ENCODE data around the gene SMAP1. TPM values are rescaled to one million over a fixed set of nuclear protein-coding genes. Genes with fewer than 3 reads are reported as not detected.

The SMAP1 gene
- total RNA-seq, 1 experiment from 2014 or later, result 3.5 TPM

DNA sequence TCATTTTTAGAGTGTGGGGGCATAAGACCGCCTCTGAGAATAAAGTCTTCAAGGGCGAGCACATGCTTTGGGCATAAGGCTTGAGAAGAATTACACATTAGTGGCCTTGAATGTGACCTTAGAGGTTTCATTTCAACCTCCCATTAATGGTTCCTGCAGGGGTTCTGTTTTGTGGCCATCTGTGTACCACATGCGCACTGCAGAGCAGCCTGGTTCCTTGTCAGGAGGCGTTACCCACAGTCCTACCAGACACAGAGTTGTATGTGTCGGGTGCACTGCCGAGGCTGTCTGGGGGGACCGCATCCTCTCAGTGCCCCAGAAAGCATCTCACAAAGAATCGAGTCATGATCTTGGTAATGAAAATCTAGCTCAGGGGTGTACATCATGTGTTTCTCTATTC is 173.4 kb downstream of the SMAP1 start:
- H3K4me1 ChIP-seq (ENCODE audit: control insufficient read depth in 1 of 2, insufficient read depth in 2 of 2, low read length in 2 of 2), result no peaks in the 10 kb centered on the region
- no peak for ATAC-seq
- DNase-seq (ENCODE audit: low read depth, low spot score), result no peak
- CTCF ChIA-PET, result no interaction called here
- BruUV-seq (replicated peaks), result no TSS peak
- TF ChIP-seq, protein P1, sequence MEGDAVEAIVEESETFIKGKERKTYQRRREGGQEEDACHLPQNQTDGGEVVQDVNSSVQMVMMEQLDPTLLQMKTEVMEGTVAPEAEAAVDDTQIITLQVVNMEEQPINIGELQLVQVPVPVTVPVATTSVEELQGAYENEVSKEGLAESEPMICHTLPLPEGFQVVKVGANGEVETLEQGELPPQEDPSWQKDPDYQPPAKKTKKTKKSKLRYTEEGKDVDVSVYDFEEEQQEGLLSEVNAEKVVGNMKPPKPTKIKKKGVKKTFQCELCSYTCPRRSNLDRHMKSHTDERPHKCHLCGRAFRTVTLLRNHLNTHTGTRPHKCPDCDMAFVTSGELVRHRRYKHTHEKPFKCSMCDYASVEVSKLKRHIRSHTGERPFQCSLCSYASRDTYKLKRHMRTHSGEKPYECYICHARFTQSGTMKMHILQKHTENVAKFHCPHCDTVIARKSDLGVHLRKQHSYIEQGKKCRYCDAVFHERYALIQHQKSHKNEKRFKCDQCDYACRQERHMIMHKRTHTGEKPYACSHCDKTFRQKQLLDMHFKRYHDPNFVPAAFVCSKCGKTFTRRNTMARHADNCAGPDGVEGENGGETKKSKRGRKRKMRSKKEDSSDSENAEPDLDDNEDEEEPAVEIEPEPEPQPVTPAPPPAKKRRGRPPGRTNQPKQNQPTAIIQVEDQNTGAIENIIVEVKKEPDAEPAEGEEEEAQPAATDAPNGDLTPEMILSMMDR (IDR thresholded peaks at IDR 0.05 in 2 of 3, conservative IDR thresholded peaks at IDR 0.05 in 1 of 3; ENCODE audit: borderline replicate concordance in 1 of 3, insufficient read depth in 1 of 3, low read depth in 2 of 3, low read length in 2 of 3), result no peak
- TF ChIP-seq ZFX (IDR thresholded peaks at IDR 0.05) (no peak), SIN3A (IDR thresholded peaks at IDR 0.05; ENCODE audit: low read depth) (no peak), EZH2phosphoT487 (IDR thresholded peaks at IDR 0.05; ENCODE audit: borderline replicate concordance) (no peak), YY1 (IDR thresholded peaks at IDR 0.05; ENCODE audit: extremely low read depth, insufficient replicate concordance, low read depth, low read length) (no peak), TCF7L2 (IDR thresholded peaks at IDR 0.05; ENCODE audit: borderline replicate concordance, extremely low read depth, insufficient read depth, insufficient read length) (no peak), RAD21 (IDR thresholded peaks at IDR 0.05; ENCODE audit: low read depth) (no peak)
- TF ChIP-seq, protein P2, sequence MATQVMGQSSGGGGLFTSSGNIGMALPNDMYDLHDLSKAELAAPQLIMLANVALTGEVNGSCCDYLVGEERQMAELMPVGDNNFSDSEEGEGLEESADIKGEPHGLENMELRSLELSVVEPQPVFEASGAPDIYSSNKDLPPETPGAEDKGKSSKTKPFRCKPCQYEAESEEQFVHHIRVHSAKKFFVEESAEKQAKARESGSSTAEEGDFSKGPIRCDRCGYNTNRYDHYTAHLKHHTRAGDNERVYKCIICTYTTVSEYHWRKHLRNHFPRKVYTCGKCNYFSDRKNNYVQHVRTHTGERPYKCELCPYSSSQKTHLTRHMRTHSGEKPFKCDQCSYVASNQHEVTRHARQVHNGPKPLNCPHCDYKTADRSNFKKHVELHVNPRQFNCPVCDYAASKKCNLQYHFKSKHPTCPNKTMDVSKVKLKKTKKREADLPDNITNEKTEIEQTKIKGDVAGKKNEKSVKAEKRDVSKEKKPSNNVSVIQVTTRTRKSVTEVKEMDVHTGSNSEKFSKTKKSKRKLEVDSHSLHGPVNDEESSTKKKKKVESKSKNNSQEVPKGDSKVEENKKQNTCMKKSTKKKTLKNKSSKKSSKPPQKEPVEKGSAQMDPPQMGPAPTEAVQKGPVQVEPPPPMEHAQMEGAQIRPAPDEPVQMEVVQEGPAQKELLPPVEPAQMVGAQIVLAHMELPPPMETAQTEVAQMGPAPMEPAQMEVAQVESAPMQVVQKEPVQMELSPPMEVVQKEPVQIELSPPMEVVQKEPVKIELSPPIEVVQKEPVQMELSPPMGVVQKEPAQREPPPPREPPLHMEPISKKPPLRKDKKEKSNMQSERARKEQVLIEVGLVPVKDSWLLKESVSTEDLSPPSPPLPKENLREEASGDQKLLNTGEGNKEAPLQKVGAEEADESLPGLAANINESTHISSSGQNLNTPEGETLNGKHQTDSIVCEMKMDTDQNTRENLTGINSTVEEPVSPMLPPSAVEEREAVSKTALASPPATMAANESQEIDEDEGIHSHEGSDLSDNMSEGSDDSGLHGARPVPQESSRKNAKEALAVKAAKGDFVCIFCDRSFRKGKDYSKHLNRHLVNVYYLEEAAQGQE (IDR thresholded peaks at IDR 0.05; ENCODE audit: low read depth), result no peak
- TF ChIP-seq, protein P3, sequence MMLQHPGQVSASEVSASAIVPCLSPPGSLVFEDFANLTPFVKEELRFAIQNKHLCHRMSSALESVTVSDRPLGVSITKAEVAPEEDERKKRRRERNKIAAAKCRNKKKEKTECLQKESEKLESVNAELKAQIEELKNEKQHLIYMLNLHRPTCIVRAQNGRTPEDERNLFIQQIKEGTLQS (IDR thresholded peaks at IDR 0.05), result no peak
- no peaks in the 10 kb centered on the region for H3K27me3 ChIP-seq (ENCODE audit: insufficient read depth, low read length)
- H3K9me3 ChIP-seq (ENCODE audit: control insufficient read depth in 1 of 2, insufficient read depth in 1 of 2, low read depth in 1 of 2, low read length in 2 of 2), result no peaks in the 10 kb centered on the region
- RAD21 ChIA-PET (ENCODE audit: low non-redundant PET in 1 of 2, low total read pairs in 2 of 2, uncharacterized antibody in 2 of 2, unreplicated experiment in 2 of 2), result no interaction called here
- no peak overlapping the region for H3K9ac ChIP-seq (ENCODE audit: low read length)
- intact Hi-C loops (cut with micrococcal nuclease), result no loop called here
- H3K79me2 ChIP-seq (ENCODE audit: insufficient read depth, low read length), result no peaks in the 10 kb centered on the region
- no peaks in the 10 kb centered on the region for H3K9me2 ChIP-seq (ENCODE audit: insufficient read depth)
- no peak overlapping the region for H3K4me3 ChIP-seq (replicated peaks in 1 of 2; ENCODE audit: low read depth in 1 of 2, low read length in 2 of 2)
- no peak overlapping the region for H3K4me2 ChIP-seq (ENCODE audit: low read length)
- no peak overlapping the region for H2AFZ ChIP-seq (ENCODE audit: low read depth, low read length, poor library complexity, severe bottlenecking)
- H4K20me1 ChIP-seq (ENCODE audit: insufficient read depth), result no peaks in the 10 kb centered on the region
- no peak overlapping the region for H3K27ac ChIP-seq (ENCODE audit: low read depth, low read length)
- H3K36me3 ChIP-seq (ENCODE audit: control insufficient read depth in 1 of 2, insufficient read depth in 2 of 2, low read length in 2 of 2), result no peaks in the 10 kb centered on the region
- POLR2A ChIA-PET, result no interaction called here
